GM23248 (cell line): ENCODE measurements around the gene IRF3. TPM values are rescaled to one million over a fixed set of nuclear protein-coding genes. Genes with fewer than 3 reads are reported as not detected.

Experiments
- DNase-seq: peaks from one replicate; pipeline ENCODE4 v3.0.0-alpha.2; 2015
- H2AFZ ChIP-seq: fragments of 200-600 bp; sonication (generic); 2 replicates; pipeline ENCODE4 v1.6.1; 2016; ENCODE audit warnings: antibody characterized with exemption
- H3F3A ChIP-seq: fragments of 200-600 bp; sonication (generic); 2 replicates; pipeline ENCODE4 v1.6.1; 2016; ENCODE audit warnings: mild to moderate bottlenecking, antibody characterized with exemption, mixed run types; ENCODE audit not compliant: insufficient read depth
- H3K27ac ChIP-seq: fragments of 200-600 bp; sonication (generic); 2 replicates; pipeline ENCODE4 v1.5.1; 2016; ENCODE audit warnings: mild to moderate bottlenecking
- H3K27me3 ChIP-seq: fragments of 200-600 bp; sonication (generic); replicated peaks from 2 replicates; pipeline ENCODE4 v1.6.1; 2016; ENCODE audit warnings: mild to moderate bottlenecking; ENCODE audit not compliant: insufficient read depth
- H3K36me3 ChIP-seq: fragments of 200-600 bp; sonication (generic); 2 replicates; pipeline ENCODE4 v1.6.1; 2016; ENCODE audit warnings: low read depth, mild to moderate bottlenecking
- H3K4me1 ChIP-seq: fragments of 200-600 bp; sonication (generic); 2 replicates; pipeline ENCODE4 v1.6.1; 2016; ENCODE audit warnings: mild to moderate bottlenecking; ENCODE audit not compliant: insufficient read depth
- H3K4me2 ChIP-seq: fragments of 200-600 bp; sonication (generic); one replicate; pipeline ENCODE4 v1.6.1; 2016; ENCODE audit warnings: mild to moderate bottlenecking; ENCODE audit not compliant: unreplicated experiment
- H3K4me3 ChIP-seq: fragments of 200-600 bp; sonication (generic); 2 replicates; pipeline ENCODE4 v1.5.1; 2016; ENCODE audit warnings: mild to moderate bottlenecking
- H3K79me2 ChIP-seq: fragments of 200-600 bp; sonication (generic); 2 replicates; pipeline ENCODE4 v1.6.1; 2016; ENCODE audit warnings: mild to moderate bottlenecking; ENCODE audit not compliant: insufficient read depth
- H3K9ac ChIP-seq: fragments of 200-600 bp; sonication (generic); 2 replicates; pipeline ENCODE4 v1.6.1; 2016; ENCODE audit warnings: mild to moderate bottlenecking
- H3K9me2 ChIP-seq: fragments of 200-600 bp; sonication (generic); 2 replicates; pipeline ENCODE4 v1.6.1; 2016; ENCODE audit warnings: mixed run types, mild to moderate bottlenecking, moderate library complexity; ENCODE audit not compliant: insufficient read depth
- H3K9me3 ChIP-seq: fragments of 200-600 bp; sonication (generic); one replicate; pipeline ENCODE4 v1.6.1; 2017; ENCODE audit warnings: low read depth
- H4K20me1 ChIP-seq: fragments of 200-600 bp; sonication (generic); 2 replicates; pipeline ENCODE4 v1.6.0; 2016; ENCODE audit not compliant: insufficient read depth
- EZH2 ChIP-seq: fragments of 200-600 bp; sonication (generic); IDR thresholded peaks from 2 replicates; pipeline ENCODE4 v1.6.1; 2018; ENCODE audit warnings: antibody characterized with exemption, mild to moderate bottlenecking; ENCODE audit not compliant: insufficient read depth, poor library complexity, severe bottlenecking
- EZH2phosphoT487 ChIP-seq: fragments of 200-600 bp; sonication (generic); IDR thresholded peaks from 2 replicates; pipeline ENCODE4 v1.6.1; 2018; ENCODE audit warnings: antibody characterized with exemption, moderate library complexity, mild to moderate bottlenecking, low read depth; ENCODE audit not compliant: insufficient read depth
- WGBS, 2 experiments: methylation state at CpG; one replicate each; pipeline ENCODE4 v1.1.6; 2015 to 2017; ENCODE audit warnings: low lambda C conversion rate in 2 of 2, low coverage in 1 of 2; ENCODE audit errors: missing lambda C conversion rate in 2 of 2; 5-methylcytosine and 5-hydroxymethylcytosine counted together
- in situ Hi-C: fragments of 300-500 bp; cut with MboI; formaldehyde crosslinking; loops from 2 replicates; pipeline ENCODE4 v1.15.0; 2020
- polyA plus RNA-seq: library from polyadenylated mRNA; unstranded; fragments of >200 nt; fragmentation: Nextera tagmentation; extraction: Ambion mirVana; gene quantifications from 2 replicates; pipeline ENCODE4 v1.2.1, GENCODE V29; 2016
- total RNA-seq: library from RNA; depleted of rRNA; stranded (reverse); fragments of >200 nt; shearing (Covaris generic); gene quantifications from 2 replicates; pipeline ENCODE4 v1.2.3, GENCODE V29; 2014

IRF3 gene
- total and polyA plus RNA-seq, 2 experiments from 2014 or later: 28.6 to 50.0 TPM

DNA sequence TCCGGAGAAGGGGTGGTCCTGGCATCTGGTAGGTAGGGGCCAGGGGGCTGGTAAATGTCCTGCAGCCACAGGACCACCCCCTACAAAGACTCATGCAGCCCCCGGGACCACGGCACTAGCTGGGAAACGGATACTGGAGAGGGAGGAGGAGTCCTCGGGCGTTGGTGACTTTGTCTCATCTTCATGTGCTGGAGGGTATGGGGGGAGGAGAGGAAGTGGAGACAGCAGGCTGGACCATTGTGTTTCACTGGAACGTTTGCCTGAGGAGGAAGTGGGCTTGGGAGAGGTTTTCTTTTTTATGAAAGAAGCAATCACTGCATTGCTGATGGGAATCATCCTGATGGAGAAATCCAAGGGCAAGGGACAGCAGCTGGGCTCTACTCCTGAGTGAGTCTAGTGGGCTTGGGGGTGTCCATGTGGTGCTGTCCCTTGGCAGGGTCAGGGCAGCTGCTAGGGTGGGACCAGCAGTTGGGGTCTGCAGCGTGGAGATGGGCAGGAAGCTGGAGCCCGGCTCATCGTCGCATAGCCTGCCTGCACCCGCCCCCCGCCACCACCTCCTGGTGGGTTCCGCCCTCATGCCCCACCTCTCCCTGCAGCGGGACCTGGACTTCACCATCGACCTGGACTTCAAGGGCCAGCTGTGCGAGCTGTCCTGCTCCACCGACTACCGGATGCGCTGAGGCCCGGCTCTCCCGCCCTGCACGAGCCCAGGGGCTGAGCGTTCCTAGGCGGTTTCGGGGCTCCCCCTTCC lies 22.1 kb upstream of the IRF3 start:
- H3K9me2 ChIP-seq: no peaks in the 10 kb centered on the region
- no peak overlapping the region for H3K27ac ChIP-seq
- no peak for TF ChIP-seq EZH2phosphoT487
- no peak for TF ChIP-seq EZH2
- no peak overlapping the region for H3K4me3 ChIP-seq
- in situ Hi-C loops: no loop called here
- H4K20me1 ChIP-seq: no peaks in the 10 kb centered on the region
- no peak for DNase-seq
- H3F3A ChIP-seq: 0 out of 2 replicates have a peak, but pooled peaks cover 5% of the 10 kb centered on the region
- H3K79me2 ChIP-seq: peaks cover 10% of the 10 kb centered on the region; the same call in 1 of the 2 replicates
- no peak overlapping the region for H3K9ac ChIP-seq
- 0 out of 2 replicates have a peak, but pooled peaks cover 4% of the 10 kb centered on the region for H3K4me1 ChIP-seq
- peaks cover 8% of the 10 kb centered on the region; the same call in 1 of the 2 replicates for H3K36me3 ChIP-seq
- no peaks in the 10 kb centered on the region for H3K9me3 ChIP-seq
- 86 to 89% methylated on average over 22 to 26 of the region's 26 CpGs for WGBS, 2 experiments
- H3K27me3 ChIP-seq: no peaks in the 10 kb centered on the region
- H3K4me2 ChIP-seq: no peak overlapping the region
- H2AFZ ChIP-seq: no peak overlapping the region

DNA sequence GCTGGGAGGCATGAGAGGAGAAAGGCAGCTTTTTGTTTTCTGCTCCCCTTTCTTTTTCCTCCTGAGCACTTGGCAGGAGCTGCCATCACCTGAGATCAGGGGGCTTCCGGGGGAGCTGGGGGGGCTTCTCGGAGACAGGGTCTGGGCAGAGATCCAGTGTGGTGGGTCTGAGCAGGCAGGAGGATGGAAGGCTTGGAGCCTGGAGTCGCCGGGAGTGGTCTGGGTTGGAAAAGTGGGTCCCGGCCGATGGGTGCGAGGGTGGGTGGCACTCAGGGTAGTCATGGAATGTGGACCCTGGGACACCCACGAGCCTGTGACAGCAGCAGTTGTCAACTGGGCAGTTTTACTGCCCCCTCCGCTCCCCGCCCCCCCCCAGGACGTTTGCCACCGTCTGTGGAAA lies 21.5 kb upstream of the IRF3 start:
- DNase-seq: no peak
- Histone ChIP-seq H3K4me3 (no peak overlapping the region), H2AFZ (no peak overlapping the region), H3K4me1 (0 out of 2 replicates have a peak, but pooled peaks cover 5% of the 10 kb centered on the region), H3K9ac (no peak overlapping the region), H3K9me2 (no peaks in the 10 kb centered on the region), H3K27ac (no peak overlapping the region), H3F3A (0 out of 2 replicates have a peak, but pooled peaks cover 5% of the 10 kb centered on the region), H3K27me3 (no peaks in the 10 kb centered on the region), H3K4me2 (no peak overlapping the region), H3K36me3 (peaks cover 8% of the 10 kb centered on the region; the same call in 1 of the 2 replicates), H4K20me1 (no peaks in the 10 kb centered on the region), H3K79me2 (peaks cover 16% of the 10 kb centered on the region; the same call in 1 of the 2 replicates), H3K9me3 (no peaks in the 10 kb centered on the region)
- 82 to 95% methylated on average over 5 to 12 of the region's 12 CpGs for WGBS, 2 experiments
- TF ChIP-seq EZH2phosphoT487 (no peak), EZH2 (no peak)
- in situ Hi-C loops: no loop called here

DNA sequence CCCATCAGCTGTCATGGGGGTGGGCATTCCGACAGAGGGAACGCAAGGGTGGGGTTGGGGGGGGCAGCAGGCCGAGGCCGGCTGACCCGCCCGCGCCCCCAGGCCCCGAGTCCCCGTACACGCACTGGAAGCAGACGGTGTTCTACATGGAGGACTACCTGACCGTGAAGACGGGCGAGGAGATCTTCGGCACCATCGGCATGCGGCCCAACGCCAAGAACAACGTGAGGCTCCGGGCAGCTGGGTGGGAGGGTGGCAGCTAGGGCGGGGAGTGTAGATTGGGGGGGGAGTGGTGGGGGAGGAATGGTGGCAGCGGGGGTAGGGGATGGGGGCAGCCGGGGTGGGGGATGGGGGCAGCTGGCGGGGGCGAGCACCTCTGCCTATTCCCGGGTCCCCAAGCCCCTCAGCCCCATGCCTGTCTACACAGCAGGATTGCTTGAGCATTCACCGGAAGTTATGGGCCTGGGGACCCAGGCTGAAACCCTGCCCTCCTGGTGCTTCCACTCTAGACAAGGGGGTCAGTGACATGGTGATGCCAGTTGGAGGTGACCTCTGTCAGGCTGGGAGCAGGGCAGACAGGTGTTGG lies 20.9 kb upstream of the IRF3 start:
- TF ChIP-seq EZH2phosphoT487 (no peak), EZH2 (no peak)
- no peak overlapping the region for H3K9ac ChIP-seq
- H3K4me2 ChIP-seq: no peak overlapping the region
- no peak overlapping the region for H3K27ac ChIP-seq
- no peaks in the 10 kb centered on the region for H4K20me1 ChIP-seq
- H3K4me3 ChIP-seq: no peak overlapping the region
- H3K9me3 ChIP-seq: no peaks in the 10 kb centered on the region
- in situ Hi-C loops: no loop called here
- 63 to 92% methylated on average over 1 to 26 of the region's 27 CpGs for WGBS, 2 experiments
- H3K36me3 ChIP-seq: peaks cover 8% of the 10 kb centered on the region; the same call in 1 of the 2 replicates
- H3K79me2 ChIP-seq: peaks cover 22% of the 10 kb centered on the region
- H2AFZ ChIP-seq: no peak overlapping the region
- 0 out of 2 replicates have a peak, but pooled peaks cover 5% of the 10 kb centered on the region for H3K4me1 ChIP-seq
- 0 out of 2 replicates have a peak, but pooled peaks cover 5% of the 10 kb centered on the region for H3F3A ChIP-seq
- H3K27me3 ChIP-seq: no peaks in the 10 kb centered on the region
- DNase-seq: no peak
- H3K9me2 ChIP-seq: no peaks in the 10 kb centered on the region

DNA sequence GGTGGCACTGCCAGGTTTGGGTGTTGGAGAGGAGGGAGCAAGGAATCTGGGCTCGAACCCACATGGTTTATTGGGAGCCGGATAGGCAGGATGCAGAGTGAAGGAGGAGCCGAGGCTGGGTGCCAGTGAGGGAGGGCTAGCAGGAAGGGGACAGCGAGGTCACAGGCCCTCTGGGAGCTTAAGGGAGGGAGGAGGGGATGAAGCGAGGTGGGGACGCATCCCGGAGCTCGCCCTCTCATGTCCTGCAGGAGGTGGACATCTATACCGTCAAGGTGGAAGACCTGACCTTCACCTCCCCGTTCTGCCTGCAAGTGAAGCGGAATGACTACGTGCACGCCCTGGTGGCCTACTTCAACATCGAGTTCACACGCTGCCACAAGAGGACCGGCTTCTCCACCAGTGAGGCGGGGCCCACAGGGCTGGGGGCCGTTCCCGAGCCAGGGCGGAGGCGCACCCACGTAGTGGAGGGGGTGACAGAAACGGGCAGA lies 20.2 kb upstream of the IRF3 start:
- 0 out of 2 replicates have a peak, but pooled peaks cover 4% of the 10 kb centered on the region for H3K4me1 ChIP-seq
- in situ Hi-C loops: no loop called here
- WGBS, 2 experiments: 77 to 85% methylated on average over 23 of the region's 23 CpGs
- H3K9me3 ChIP-seq: no peaks in the 10 kb centered on the region
- no peak for DNase-seq
- no peaks in the 10 kb centered on the region for H3K27me3 ChIP-seq
- H3F3A ChIP-seq: 0 out of 2 replicates have a peak, but pooled peaks cover 5% of the 10 kb centered on the region
- H3K27ac ChIP-seq: no peak overlapping the region
- H3K9me2 ChIP-seq: no peaks in the 10 kb centered on the region
- H4K20me1 ChIP-seq: no peaks in the 10 kb centered on the region
- no peak overlapping the region for H3K4me3 ChIP-seq
- H3K4me2 ChIP-seq: no peak overlapping the region
- H3K36me3 ChIP-seq: peaks cover 11% of the 10 kb centered on the region; the same call in 1 of the 2 replicates
- TF ChIP-seq EZH2phosphoT487 (no peak), EZH2 (no peak)
- no peak overlapping the region for H2AFZ ChIP-seq
- peaks cover 29% of the 10 kb centered on the region for H3K79me2 ChIP-seq
- H3K9ac ChIP-seq: no peak overlapping the region
